OCI-LY1 (cell line): ENCODE results near the gene NFYA.

Experiments
- H2AFZ ChIP-seq: fragments of 200-600 bp; sonication (generic), shearing (Covaris generic); 2 replicates; pipeline ENCODE4 v1.6.0; 2014; ENCODE audit warnings: antibody characterized with exemption, mild to moderate bottlenecking, low read length
- H3F3A ChIP-seq: fragments of 200-600 bp; sonication (generic), shearing (Covaris generic); 2 replicates; pipeline ENCODE4 v1.6.0; 2014; ENCODE audit warnings: mild to moderate bottlenecking, antibody characterized with exemption, low read length, moderate library complexity; ENCODE audit not compliant: insufficient read depth
- H3K27ac ChIP-seq: fragments of 200-600 bp; sonication (generic); 2 replicates; pipeline ENCODE4 v1.5.1; 2014; ENCODE audit warnings: low read length, mixed run types, mild to moderate bottlenecking, low read depth; ENCODE audit not compliant: poor library complexity, severe bottlenecking
- H3K27me3 ChIP-seq: fragments of 200-600 bp; sonication (generic); 2 replicates; pipeline ENCODE4 v1.6.0; 2014; ENCODE audit warnings: antibody characterized with exemption, mild to moderate bottlenecking, low read length, moderate library complexity; ENCODE audit not compliant: insufficient read depth
- H3K36me3 ChIP-seq: fragments of 200-600 bp; sonication (generic); 2 replicates; pipeline ENCODE4 v1.6.1; 2014; ENCODE audit warnings: mild to moderate bottlenecking, antibody characterized with exemption, low read length, moderate library complexity, mixed read lengths; ENCODE audit not compliant: insufficient read depth
- H3K4me1 ChIP-seq: fragments of 200-600 bp; sonication (generic); 2 replicates; pipeline ENCODE4 v1.5.1; 2014; ENCODE audit warnings: mild to moderate bottlenecking, low read length, moderate library complexity; ENCODE audit not compliant: insufficient read depth, severe bottlenecking
- H3K4me2 ChIP-seq: fragments of 200-600 bp; sonication (generic), shearing (Covaris generic); 2 replicates; pipeline ENCODE4 v1.6.1; 2014; ENCODE audit warnings: low read length
- H3K4me3 ChIP-seq: fragments of 200-600 bp; sonication (generic); 2 replicates; pipeline ENCODE4 v1.5.1; 2014; ENCODE audit warnings: low read length, low read depth, mild to moderate bottlenecking, mixed read lengths; ENCODE audit not compliant: poor library complexity, severe bottlenecking
- H3K79me2 ChIP-seq: fragments of 200-600 bp; shearing (Covaris generic); 2 replicates; pipeline ENCODE4 v1.6.1; 2016; ENCODE audit warnings: mixed run types, low read length, mixed read lengths; ENCODE audit not compliant: insufficient read depth
- H3K9ac ChIP-seq: fragments of 200-600 bp; sonication (generic), shearing (Covaris generic); 2 replicates; pipeline ENCODE4 v1.6.1; 2014; ENCODE audit warnings: mild to moderate bottlenecking, low read length, mixed read lengths
- H3K9me2 ChIP-seq: fragments of 200-600 bp; sonication (generic), shearing (Covaris generic); 2 replicates; pipeline ENCODE4 v1.6.1; 2014; ENCODE audit warnings: low read depth, mild to moderate bottlenecking, low read length, mixed read lengths
- H3K9me3 ChIP-seq: fragments of 200-600 bp; shearing (Covaris generic); 2 replicates; pipeline ENCODE4 v1.6.1; 2014; ENCODE audit warnings: low read length, mixed read lengths
- H4K20me1 ChIP-seq: fragments of 200-600 bp; sonication (generic), shearing (Covaris generic); 2 replicates; pipeline ENCODE4 v1.6.0; 2016; ENCODE audit warnings: mild to moderate bottlenecking, low read length; ENCODE audit not compliant: insufficient read depth
- CTCF ChIP-seq: fragments of 200-600 bp; sonication (generic), shearing (Covaris generic); IDR thresholded peaks from 2 replicates; pipeline ENCODE4 v1.5.1; 2017; ENCODE audit warnings: mild to moderate bottlenecking, antibody characterized with exemption, low read length, moderate library complexity, mixed read lengths
- EZH2 ChIP-seq: fragments of 200-600 bp; sonication (generic), shearing (Covaris generic); IDR thresholded peaks from 2 replicates; pipeline ENCODE4 v1.8.0; 2017; ENCODE audit warnings: borderline replicate concordance, mixed run types, mild to moderate bottlenecking, antibody characterized with exemption, low read length, moderate library complexity, mixed read lengths

The NFYA gene

GRCh38 chr6:41066867-41067304 lies 5.9 kb upstream of the NFYA start:
- no peak overlapping the region for H2AFZ ChIP-seq
- peaks cover 11% of the 10 kb centered on the region for H3K4me1 ChIP-seq
- no peak overlapping the region for H3K4me3 ChIP-seq
- no peak overlapping the region for H3K4me2 ChIP-seq
- H3K27me3 ChIP-seq: no peaks in the 10 kb centered on the region
- H3K27ac ChIP-seq: no peak overlapping the region
- no peaks in the 10 kb centered on the region for H4K20me1 ChIP-seq
- no peaks in the 10 kb centered on the region for H3K9me3 ChIP-seq
- peak; percentile 87 for TF ChIP-seq CTCF
- TF ChIP-seq EZH2: no peak
- no peaks in the 10 kb centered on the region for H3K9me2 ChIP-seq
- H3K9ac ChIP-seq: no peak overlapping the region
- H3F3A ChIP-seq: no peaks in the 10 kb centered on the region
- H3K79me2 ChIP-seq: no peaks in the 10 kb centered on the region
- peaks cover 33% of the 10 kb centered on the region for H3K36me3 ChIP-seq

- peak overlapping the region; percentile 91 for H3K27ac ChIP-seq
- H3K4me1 ChIP-seq: peaks cover 37% of the 10 kb centered on the region
- peaks cover 6% of the 10 kb centered on the region; the same call in 1 of the 2 replicates for H3K36me3 ChIP-seq
- no peaks in the 10 kb centered on the region for H3F3A ChIP-seq
- H4K20me1 ChIP-seq: no peaks in the 10 kb centered on the region
- TF ChIP-seq CTCF (no peak), EZH2 (no peak)
- H3K9me2 ChIP-seq: no peaks in the 10 kb centered on the region
- H3K27me3 ChIP-seq: no peaks in the 10 kb centered on the region
- peak overlapping the region; percentile 97 for H3K4me3 ChIP-seq
- H3K79me2 ChIP-seq: peaks cover 33% of the 10 kb centered on the region
- H3K9me3 ChIP-seq: no peaks in the 10 kb centered on the region
- H3K9ac ChIP-seq: peak overlapping the region; percentile 87
- no peak overlapping the region for H2AFZ ChIP-seq
- peak overlapping the region; percentile 86 for H3K4me2 ChIP-seq
Observed at GRCh38 chr6:41071501-41071922, 1.3 kb upstream of the NFYA start.

GRCh38 chr6:41071923-41072835 lies 595 bp upstream of the NFYA start, which contains the start of gene OARD1:
OARD1 (minus strand) TSS chr6:41072356; CDS start chr6:41071634, 722 bp downstream.
- Histone ChIP-seq H3K9me2 (no peaks in the 10 kb centered on the region), H3K4me3 (peak within 1 kb of the TSS; percentile 97), H3K27me3 (no peaks in the 10 kb centered on the region), H3F3A (no peaks in the 10 kb centered on the region), H3K9me3 (no peaks in the 10 kb centered on the region), H4K20me1 (no peaks in the 10 kb centered on the region), H3K4me2 (peak within 1 kb of the TSS; percentile 90), H2AFZ (no peak within 1 kb of the TSS), H3K9ac (peak within 1 kb of the TSS; percentile 97), H3K4me1 (peaks cover 43% of the 10 kb centered on the region), H3K36me3 (peaks cover 6% of the 10 kb centered on the region; the same call in 1 of the 2 replicates), H3K27ac (peak within 1 kb of the TSS; percentile 91), H3K79me2 (peaks cover 40% of the 10 kb centered on the region)
- TF ChIP-seq CTCF (no peak), EZH2 (no peak)
